ENCODE measurements around the gene P2RX3. TPM values are rescaled to one million over a fixed set of nuclear protein-coding genes. Genes with fewer than 3 reads are reported as not detected.
"Not testable (repeated sequence)": the region's sequence is repeated elsewhere in the genome, so short reads cannot be mapped to it uniquely, and the experiment has no call there.

Gene P2RX3
- total RNA-seq, 1 donor from 2014 or later: 1.3 TPM

DNA sequence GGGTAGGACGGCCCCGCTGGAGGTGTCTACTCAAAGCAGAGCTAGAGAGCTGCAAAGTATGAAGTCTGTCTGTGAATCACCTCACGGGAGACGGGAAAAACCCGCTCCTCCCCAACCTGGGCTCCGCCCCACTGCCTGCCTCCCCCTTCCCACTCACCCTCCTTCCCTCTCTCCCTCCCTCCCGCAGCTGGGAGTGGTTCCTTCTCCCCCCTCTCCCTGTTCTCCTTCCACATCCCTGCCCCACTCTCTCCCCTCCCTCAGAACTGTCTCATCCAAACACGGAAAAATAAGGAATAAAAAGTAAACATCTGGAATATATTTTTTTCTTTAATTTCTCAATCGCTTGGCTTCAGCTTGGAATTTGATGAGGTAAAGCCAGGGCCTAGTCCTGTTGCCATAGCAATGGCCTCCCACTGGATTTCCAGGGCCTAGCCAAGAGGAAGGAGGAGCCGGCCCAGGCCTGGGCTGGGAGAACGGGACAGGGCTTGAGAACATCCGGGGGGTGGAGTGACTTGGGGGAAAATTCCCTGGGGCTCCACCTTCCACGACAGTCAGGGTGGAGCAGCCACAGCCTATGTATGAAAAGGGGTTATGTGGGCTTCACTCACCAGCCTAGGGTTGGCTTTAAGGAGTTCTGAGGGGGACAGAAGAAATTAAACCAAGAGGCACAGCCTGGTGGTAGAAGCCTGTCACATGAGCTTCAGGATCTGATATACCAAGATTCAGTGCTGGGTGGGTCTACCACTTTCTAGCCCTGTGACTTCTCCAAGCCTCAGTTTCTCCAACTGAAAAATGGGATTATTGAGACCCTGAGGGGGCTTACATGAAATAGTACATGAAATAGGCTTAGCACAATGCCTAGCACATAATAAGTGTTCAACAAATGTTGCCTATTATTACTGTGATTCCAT lies 15.6 kb upstream of the P2RX3 start:
- DNase-seq (peak; percentile 93), ATAC-seq (ENCODE audit: poor library complexity) (peak; percentile 55)
- intact Hi-C loops (cut with DNase I): no loop called here

- ATAC-seq (ENCODE audit: poor library complexity) (no peak), DNase-seq (no peak)
- intact Hi-C loops (cut with DNase I): no loop called here
These were observed 14.8 kb upstream of the P2RX3 start for GRCh38 chr11:57323167-57323854.

- intact Hi-C loops (cut with DNase I): no loop called here
- ATAC-seq (ENCODE audit: poor library complexity): no peak
These were observed 14.3 kb upstream of the P2RX3 start for GRCh38 chr11:57323855-57324153.

GRCh38 chr11:57324154-57324885 lies 13.8 kb upstream of the P2RX3 start:
- intact Hi-C loops (cut with DNase I): no loop called here
- peak; percentile 2 for ATAC-seq (ENCODE audit: poor library complexity)
- DNase-seq: peak; percentile 67

More at GRCh38 chr11:57323855-57324153, 14.3 kb upstream of the P2RX3 start:
- no peak for DNase-seq

DNA sequence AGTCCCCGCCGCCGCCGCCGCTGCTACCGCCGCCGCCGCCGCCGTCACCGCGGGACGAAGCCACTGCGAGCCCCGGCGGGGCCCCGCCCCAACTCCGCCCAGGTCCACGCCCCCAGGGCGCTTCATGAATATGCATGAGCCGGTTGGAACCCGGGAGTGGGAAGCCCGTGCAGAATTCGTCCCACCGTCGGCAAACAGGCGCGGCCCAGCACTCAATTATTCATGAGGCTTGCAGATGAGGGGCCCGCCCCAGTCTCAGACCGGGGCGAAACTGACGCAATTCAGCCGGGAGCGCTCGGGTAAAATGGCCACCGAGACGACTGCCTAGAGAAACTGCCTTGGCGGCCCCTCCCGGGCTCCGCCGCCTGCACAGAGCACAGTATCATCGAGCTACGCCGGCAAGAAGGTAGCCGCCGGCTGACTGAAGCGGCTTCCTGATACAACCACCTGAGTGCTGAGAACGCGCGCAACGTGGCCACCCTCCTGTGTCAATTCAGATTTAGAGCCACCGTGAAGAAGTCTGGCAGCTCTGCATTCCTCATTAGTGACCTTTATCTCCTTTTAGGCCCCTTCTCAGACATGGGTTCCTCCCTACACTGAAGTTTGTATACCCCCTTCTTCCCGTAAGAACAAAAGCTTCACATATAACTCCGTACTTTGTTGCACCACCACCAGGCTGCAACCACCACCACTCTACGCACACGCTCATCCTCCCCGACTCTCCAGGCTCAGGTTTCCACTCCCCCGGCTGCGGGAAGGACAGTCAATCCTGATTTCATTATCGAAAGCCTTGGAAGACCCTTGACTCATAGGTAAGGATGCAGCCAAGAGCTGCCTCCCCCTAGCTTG lies 13.0 kb upstream of the P2RX3 start, which contains the start of gene TNKS1BP1:
TSS of gene TNKS1BP1 (minus strand) at position 67 of the 849 bp plus-strand sequence. CDS start 3,067 bp downstream, outside the sequence.
- intact Hi-C loops (cut with DNase I): no loop called here
- ATAC-seq (ENCODE audit: poor library complexity) (peak; percentile 86), DNase-seq (peak; percentile 98)

GRCh38 chr11:57325735-57326048 lies 12.5 kb upstream of the P2RX3 start:
- DNase-seq (peak; percentile 70), ATAC-seq (ENCODE audit: poor library complexity) (no peak)
- intact Hi-C loops (cut with DNase I): no loop called here

DNA sequence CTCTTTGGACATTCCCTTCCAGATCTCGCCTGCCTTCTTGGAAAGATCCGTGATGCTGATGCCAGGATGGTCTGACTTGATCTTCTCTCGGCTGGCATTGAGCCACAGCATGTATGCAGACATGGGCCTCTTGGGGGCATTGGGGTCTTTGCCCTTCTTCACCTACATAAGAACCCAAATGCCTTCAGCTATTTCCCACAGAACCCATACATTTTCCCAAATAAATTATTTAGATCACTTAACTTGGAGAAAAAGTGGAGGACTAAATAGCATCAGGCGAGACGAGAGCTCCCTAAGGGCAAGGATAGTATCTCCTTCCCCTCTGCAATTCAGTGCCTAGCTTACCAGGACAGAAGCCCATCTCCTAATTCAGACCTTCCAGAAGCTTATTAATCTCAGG lies 10.4 kb upstream of the P2RX3 start:
- ATAC-seq (ENCODE audit: poor library complexity): no peak
- intact Hi-C loops (cut with DNase I): no loop called here
- no peak for DNase-seq

DNA sequence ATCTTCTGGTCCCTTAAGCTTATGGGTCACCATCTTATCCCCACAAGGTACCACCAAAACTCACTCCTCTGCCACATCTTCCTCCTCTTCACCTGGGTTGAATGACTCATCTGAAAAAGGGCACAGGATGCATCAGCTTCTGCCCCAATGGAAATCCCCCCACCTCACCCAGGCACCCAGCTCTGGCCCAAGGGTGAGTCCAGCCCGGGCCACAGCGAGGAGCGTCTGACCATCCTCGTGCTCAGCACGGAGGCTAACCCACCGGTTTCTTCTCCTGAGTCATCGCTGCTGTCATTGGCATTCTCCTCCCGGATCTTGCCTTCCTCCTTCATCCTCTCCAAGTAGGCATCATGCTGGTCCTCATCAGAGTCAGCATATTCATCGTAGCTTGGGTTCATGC lies 8.1 kb upstream of the P2RX3 start:
- DNase-seq (no peak), ATAC-seq (ENCODE audit: poor library complexity) (no peak)
- intact Hi-C loops (cut with DNase I): no loop called here

- intact Hi-C loops (cut with DNase I): no loop called here
- no peak for ATAC-seq (ENCODE audit: poor library complexity)
- DNase-seq: peak; percentile 35
These were observed 6.4 kb upstream of the P2RX3 start for GRCh38 chr11:57331720-57332119.

GRCh38 chr11:57332694-57333440 lies 5.3 kb upstream of the P2RX3 start:
- intact Hi-C loops (cut with DNase I): no loop called here
- DNase-seq (no peak), ATAC-seq (ENCODE audit: poor library complexity) (no peak)

- no peak for ATAC-seq (ENCODE audit: poor library complexity)
- intact Hi-C loops (cut with DNase I): no loop called here
- no peak for DNase-seq
These were observed 3.2 kb upstream of the P2RX3 start for GRCh38 chr11:57335023-57335342.

DNA sequence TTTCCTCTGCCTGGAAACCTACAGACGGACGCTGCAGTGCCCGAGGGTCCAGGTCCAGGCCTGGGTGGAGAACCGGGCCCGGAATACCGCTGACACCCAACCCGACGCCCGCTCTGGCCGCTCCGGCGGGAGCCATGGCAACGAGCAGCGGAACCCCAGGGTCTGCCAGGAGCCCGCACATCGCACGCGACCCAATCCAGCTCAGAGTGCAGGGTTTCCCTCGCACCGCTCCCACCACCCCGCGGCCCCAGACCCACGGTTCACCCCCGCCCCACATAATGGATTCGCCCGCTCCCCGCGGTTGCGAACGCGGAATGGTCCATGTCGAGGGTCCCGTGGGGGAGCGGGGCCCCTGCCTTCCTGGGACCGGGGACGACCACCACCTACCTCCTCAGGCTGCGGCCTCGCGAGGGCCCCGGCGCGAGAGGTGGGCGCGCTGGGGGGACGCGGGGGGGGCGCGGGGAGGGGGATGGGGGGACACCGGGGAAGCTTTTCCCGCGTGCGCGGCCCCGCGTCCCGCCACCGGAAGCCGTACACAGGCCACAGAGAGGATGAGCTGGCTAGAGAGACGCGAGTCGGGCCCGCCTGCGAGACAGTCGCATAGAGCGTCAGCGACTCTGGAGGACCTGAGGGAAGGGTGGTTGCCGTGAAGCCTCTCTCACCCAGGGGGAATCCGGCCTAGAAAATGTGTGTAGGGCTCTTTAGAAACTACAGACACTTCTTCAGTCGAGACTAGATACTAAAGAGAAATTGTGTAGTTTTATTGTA lies 2.6 kb upstream of the P2RX3 start, which contains the start of gene SSRP1:
TSS of gene SSRP1 (minus strand) at position 550 of the 768 bp plus-strand sequence. CDS start 771 bp downstream, outside the sequence.
- intact Hi-C loops (cut with DNase I): no loop called here
- peak; percentile 94 for DNase-seq
- peak; percentile 99 for ATAC-seq (ENCODE audit: poor library complexity)

DNA sequence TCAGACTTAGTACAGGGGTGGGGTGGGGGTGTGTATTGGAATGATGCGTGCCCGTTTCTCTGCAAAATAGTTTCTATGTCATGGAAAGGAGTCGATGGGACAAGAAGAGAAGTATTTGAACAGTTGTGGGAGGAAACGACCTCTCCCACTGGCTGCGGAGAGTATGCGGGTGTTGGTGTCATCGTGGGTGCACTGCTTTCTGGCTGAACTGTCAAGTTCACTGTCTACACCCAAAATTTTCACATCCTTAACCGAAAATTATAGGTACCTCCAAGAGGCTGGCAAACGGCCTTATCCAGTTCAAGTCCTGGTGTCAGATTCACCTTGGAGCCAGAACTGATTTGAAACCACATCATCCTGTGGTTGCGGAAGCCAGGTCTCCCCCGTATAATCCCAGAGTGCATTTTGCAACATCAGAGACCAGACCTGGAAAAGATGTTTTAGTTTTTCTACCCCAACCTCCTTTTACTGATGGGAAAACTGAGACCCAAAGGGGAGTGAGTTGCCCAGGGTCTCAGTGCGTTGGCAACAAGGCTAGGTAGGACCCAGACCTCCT lies 2.0 kb upstream of the P2RX3 start:
- ATAC-seq (ENCODE audit: poor library complexity) (no peak), DNase-seq (no peak)
- intact Hi-C loops (cut with DNase I): no loop called here

GRCh38 chr11:57336856-57337255 lies 1.3 kb upstream of the P2RX3 start:
- DNase-seq; intact Hi-C loops (cut with DNase I); ATAC-seq (ENCODE audit: poor library complexity): not testable (repeated sequence)

GRCh38 chr11:57339328-57339727 lies 1.2 kb downstream of the P2RX3 start:
- DNase-seq (no peak), ATAC-seq (ENCODE audit: poor library complexity) (no peak)
- intact Hi-C loops (cut with DNase I): no loop called here

DNA sequence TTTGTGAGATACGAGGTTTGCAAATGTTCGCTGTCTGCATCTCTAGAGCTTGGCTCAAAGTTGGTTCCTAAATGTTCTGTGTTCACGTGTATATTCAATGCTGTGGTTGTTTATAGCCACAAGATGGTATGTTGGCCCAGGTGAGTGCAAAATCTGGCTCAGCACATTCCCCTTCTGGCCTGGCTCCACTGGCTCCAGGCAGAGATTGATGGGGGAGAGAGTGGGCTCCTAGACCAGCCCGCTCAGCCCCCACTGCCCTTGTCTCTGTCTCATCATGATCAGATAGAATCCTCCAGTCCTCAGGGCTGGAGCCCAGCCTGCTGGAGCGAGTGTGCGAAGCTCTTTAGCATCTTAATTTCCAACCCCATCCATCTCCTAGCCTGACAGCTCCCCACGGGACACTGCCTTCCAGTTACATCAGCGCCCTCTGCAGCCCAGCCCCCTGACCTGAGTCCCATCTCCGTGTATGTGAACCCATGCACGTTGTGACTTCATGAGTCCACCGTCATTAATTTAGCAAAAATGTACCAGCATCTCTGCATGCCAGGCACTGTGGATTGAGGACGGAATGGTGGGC lies 2.0 kb downstream of the P2RX3 start:
- intact Hi-C loops (cut with DNase I): loop anchor here (10.0 kb wide), 1 partner anchor 185 kb away; no protein-coding TSS in a partner anchor
- DNase-seq (no peak), ATAC-seq (ENCODE audit: poor library complexity) (no peak)
